Activated naive CD8-positive, alpha-beta T cell treated with anti-CD3 and anti-CD28 coated beads, Interleukin-2, amount 50 U/mL, for 24 hours (primary cell): Measurements from ENCODE around the gene RBKS.

Experiments used
- ATAC-seq: fragments of 150-1000 bp; cut with Tn5 transposase; one replicate; pipeline ENCODE4 v1.10.0; 2021
- DNase-seq: peaks from one replicate; pipeline ENCODE4 v3.0.0; 2021
- H3K27ac Mint-ChIP-seq: one replicate; pipeline ENCODE4 v1.8.0; 2021; ENCODE audit warnings: mild to moderate bottlenecking, mixed read lengths
- H3K27me3 Mint-ChIP-seq: one replicate; pipeline ENCODE4 v1.8.0; 2021; ENCODE audit warnings: mixed read lengths
- H3K36me3 Mint-ChIP-seq: one replicate; pipeline ENCODE4 v1.8.0; 2021; ENCODE audit warnings: low read depth, mixed read lengths
- H3K4me1 Mint-ChIP-seq: one replicate; pipeline ENCODE4 v1.8.0; 2021; ENCODE audit warnings: mixed read lengths
- H3K4me3 Mint-ChIP-seq: one replicate; pipeline ENCODE4 v1.8.0; 2021; ENCODE audit warnings: mild to moderate bottlenecking, moderate library complexity, mixed read lengths
- H3K9me3 Mint-ChIP-seq: one replicate; pipeline ENCODE4 v1.8.0; 2021; ENCODE audit warnings: mixed read lengths

The RBKS gene

GRCh38 chr2:27890146-27890923 is at the start of gene RBKS, which contains the start of gene BABAM2:
Gene RBKS (minus strand): TSS chr2:27890387. CDS start chr2:27890345, 42 bp downstream.
Gene BABAM2 (plus strand): TSS chr2:27890729. CDS start chr2:27894557, 3,828 bp downstream.
- Mint-ChIP-seq H3K4me1 (peaks cover 61% of the 10 kb centered on the region), H3K27me3 (peaks cover 2% of the 10 kb centered on the region), H3K4me3 (peak within 1 kb of the TSS; percentile 92)

GRCh38 chr2:27935026-27935425 is 44.8 kb upstream of the RBKS start:
- Mint-ChIP-seq H3K4me3 (no peak overlapping the region), H3K9me3 (no peaks in the 10 kb centered on the region), H3K4me1 (peaks cover 7% of the 10 kb centered on the region), H3K36me3 (peaks cover 22% of the 10 kb centered on the region), H3K27ac (no peak overlapping the region), H3K27me3 (no peaks in the 10 kb centered on the region)
- no peak for DNase-seq
- no peak for ATAC-seq

More at GRCh38 chr2:27890146-27890923, at the start of gene RBKS, which contains the start of gene BABAM2:
- Mint-ChIP-seq H3K9me3 (no peaks in the 10 kb centered on the region), H3K27ac (peak within 1 kb of the TSS; percentile 100), H3K36me3 (peaks cover 18% of the 10 kb centered on the region)
- peak; percentile 91 for DNase-seq
- ATAC-seq: peak; percentile 89

GRCh38 chr2:27932396-27932795 is 42.2 kb upstream of the RBKS start:
- H3K36me3 Mint-ChIP-seq: peaks cover 22% of the 10 kb centered on the region
- H3K9me3 Mint-ChIP-seq: no peaks in the 10 kb centered on the region
- DNase-seq (no peak), ATAC-seq (no peak)
- H3K4me1 Mint-ChIP-seq: peaks cover 4% of the 10 kb centered on the region
- no peak overlapping the region for H3K4me3 Mint-ChIP-seq
- H3K27me3 Mint-ChIP-seq: no peaks in the 10 kb centered on the region
- no peak overlapping the region for H3K27ac Mint-ChIP-seq

GRCh38 chr2:27931361-27931950 is 41.3 kb upstream of the RBKS start:
- no peak overlapping the region for H3K27ac Mint-ChIP-seq
- H3K9me3 Mint-ChIP-seq: no peaks in the 10 kb centered on the region
- no peak overlapping the region for H3K4me3 Mint-ChIP-seq

DNA sequence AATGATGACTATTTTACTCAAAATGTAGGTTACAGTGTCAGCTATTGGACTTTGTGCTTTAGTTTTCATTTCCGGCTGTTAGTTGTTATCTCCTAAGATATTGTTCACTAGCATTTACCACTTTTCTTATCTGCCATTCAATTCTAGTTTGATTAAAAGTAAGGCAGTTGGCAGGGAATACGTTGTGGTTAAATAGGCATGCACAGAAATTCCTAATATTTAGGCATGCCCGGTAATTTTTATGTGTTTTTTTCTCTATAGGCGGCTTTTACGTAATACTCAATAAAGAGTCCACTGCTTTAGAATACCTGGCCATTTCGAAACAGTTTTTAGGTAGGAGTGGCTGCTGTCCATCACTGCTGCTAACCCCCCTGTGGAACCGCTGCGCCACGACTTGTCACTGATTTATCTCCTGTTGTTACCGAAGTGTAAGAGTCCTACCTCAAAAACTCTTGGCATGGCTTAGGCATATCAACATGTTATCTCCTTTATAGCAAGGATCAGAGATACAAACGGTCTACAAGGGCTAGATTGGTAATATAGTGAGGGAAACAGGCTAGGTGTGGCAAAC is 39.8 kb upstream of the RBKS start:
- Mint-ChIP-seq H3K27ac (no peak overlapping the region), H3K4me1 (peaks cover 7% of the 10 kb centered on the region), H3K9me3 (no peaks in the 10 kb centered on the region), H3K36me3 (peaks cover 28% of the 10 kb centered on the region), H3K27me3 (no peaks in the 10 kb centered on the region), H3K4me3 (no peak overlapping the region)
- no peak for ATAC-seq
- DNase-seq: no peak

More at GRCh38 chr2:27931361-27931950, 41.3 kb upstream of the RBKS start:
- Mint-ChIP-seq H3K4me1 (peaks cover under 1% of the 10 kb centered on the region), H3K27me3 (no peaks in the 10 kb centered on the region), H3K36me3 (peaks cover 19% of the 10 kb centered on the region)
- ATAC-seq (no peak), DNase-seq (no peak)

GRCh38 chr2:27925766-27926472 is 35.7 kb upstream of the RBKS start:
- ATAC-seq (no peak), DNase-seq (no peak)
- Mint-ChIP-seq H3K36me3 (peaks cover 25% of the 10 kb centered on the region), H3K9me3 (no peaks in the 10 kb centered on the region), H3K27ac (peak overlapping the region; percentile 17), H3K4me3 (no peak overlapping the region), H3K27me3 (no peaks in the 10 kb centered on the region), H3K4me1 (peaks cover 7% of the 10 kb centered on the region)

GRCh38 chr2:27922842-27923241 is 32.7 kb upstream of the RBKS start:
- Mint-ChIP-seq H3K36me3 (peaks cover 21% of the 10 kb centered on the region), H3K4me3 (no peak overlapping the region), H3K27ac (no peak overlapping the region), H3K27me3 (no peaks in the 10 kb centered on the region), H3K4me1 (peaks cover 26% of the 10 kb centered on the region), H3K9me3 (no peaks in the 10 kb centered on the region)
- DNase-seq (no peak), ATAC-seq (no peak)

DNA sequence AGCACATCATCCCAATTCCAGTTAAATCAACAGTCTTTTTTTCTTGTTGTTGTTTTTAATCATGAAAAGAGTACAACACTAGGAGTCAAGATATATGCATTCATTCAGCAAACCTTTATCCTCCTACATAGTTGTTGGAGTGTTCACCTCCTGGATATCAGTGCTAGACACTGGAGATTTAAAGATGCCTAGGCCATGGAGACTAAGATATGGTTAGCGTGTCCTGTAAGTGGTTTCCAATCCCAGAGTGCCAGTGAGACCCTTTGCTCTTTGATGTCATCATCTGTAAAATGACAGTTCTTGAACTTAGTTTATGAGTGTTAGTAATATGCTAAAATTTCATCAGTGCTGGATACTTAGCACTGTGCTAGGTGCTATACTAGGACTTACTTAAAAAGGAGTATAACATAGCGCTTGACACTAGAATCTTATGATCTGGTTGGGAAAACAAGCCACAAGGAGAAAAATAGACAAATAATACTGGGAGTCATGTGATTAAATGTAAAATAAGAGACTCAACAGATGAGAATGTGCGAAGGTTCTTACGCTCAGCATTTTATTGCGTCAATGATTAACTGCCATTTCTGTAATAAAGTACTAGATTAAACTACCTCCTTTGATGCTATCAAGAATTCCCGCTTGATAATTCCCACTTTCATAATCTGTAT is 31.8 kb upstream of the RBKS start:
- ATAC-seq (no peak), DNase-seq (no peak)
- Mint-ChIP-seq H3K27me3 (no peaks in the 10 kb centered on the region), H3K4me1 (peaks cover 26% of the 10 kb centered on the region), H3K36me3 (peaks cover 21% of the 10 kb centered on the region), H3K9me3 (no peaks in the 10 kb centered on the region), H3K27ac (no peak overlapping the region), H3K4me3 (no peak overlapping the region)

GRCh38 chr2:27921424-27921823 is 31.2 kb upstream of the RBKS start:
- H3K4me1 Mint-ChIP-seq: peaks cover 26% of the 10 kb centered on the region
- H3K4me3 Mint-ChIP-seq: no peak overlapping the region
- peaks cover 20% of the 10 kb centered on the region for H3K36me3 Mint-ChIP-seq
- H3K9me3 Mint-ChIP-seq: no peaks in the 10 kb centered on the region
- ATAC-seq (no peak), DNase-seq (no peak)
- H3K27ac Mint-ChIP-seq: no peak overlapping the region
- no peaks in the 10 kb centered on the region for H3K27me3 Mint-ChIP-seq

DNA sequence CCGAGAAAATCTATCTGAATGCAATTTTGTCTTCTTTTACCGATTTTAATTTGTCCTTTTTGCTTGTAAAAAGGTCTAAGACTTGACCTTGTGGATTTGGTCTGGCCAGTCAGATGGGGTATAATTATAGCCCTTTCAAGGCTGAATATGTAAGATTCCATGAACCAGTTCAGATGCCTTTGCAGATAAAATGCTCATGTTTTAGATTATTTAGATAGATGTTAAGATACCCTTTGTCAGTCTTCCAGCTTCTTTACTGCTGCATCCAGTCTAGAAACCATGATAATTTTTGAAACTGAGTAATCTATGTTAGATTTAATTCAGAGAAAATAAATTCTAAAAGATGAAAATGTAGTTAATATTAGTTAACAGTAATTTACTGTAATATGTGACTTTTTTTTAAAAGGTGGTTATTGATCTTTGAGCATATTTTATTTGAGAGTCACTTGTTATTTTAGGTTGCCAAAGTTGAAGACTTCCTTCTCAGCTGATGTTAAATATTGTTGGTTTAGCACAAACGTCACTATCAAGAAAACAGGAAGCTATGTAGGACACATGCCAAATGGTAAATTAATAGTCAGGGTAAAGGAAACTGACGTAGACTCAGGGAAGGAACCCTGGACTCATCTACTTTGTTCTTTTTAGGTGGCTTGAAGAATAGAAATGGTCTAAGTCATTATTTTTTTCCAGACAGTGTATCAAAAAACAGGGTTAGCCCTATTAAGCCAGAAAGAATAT is 30.1 kb upstream of the RBKS start:
- Mint-ChIP-seq H3K9me3 (no peaks in the 10 kb centered on the region), H3K36me3 (peaks cover 14% of the 10 kb centered on the region), H3K4me1 (peaks cover 19% of the 10 kb centered on the region), H3K27ac (peak overlapping the region; percentile 55), H3K27me3 (no peaks in the 10 kb centered on the region), H3K4me3 (no peak overlapping the region)
- ATAC-seq (no peak), DNase-seq (no peak)

GRCh38 chr2:27916293-27916995 is 26.3 kb upstream of the RBKS start:
- no peak overlapping the region for H3K4me3 Mint-ChIP-seq
- ATAC-seq (no peak), DNase-seq (no peak)
- peaks cover 15% of the 10 kb centered on the region for H3K36me3 Mint-ChIP-seq
- H3K9me3 Mint-ChIP-seq: no peaks in the 10 kb centered on the region
- no peaks in the 10 kb centered on the region for H3K27me3 Mint-ChIP-seq
- H3K27ac Mint-ChIP-seq: no peak overlapping the region
- H3K4me1 Mint-ChIP-seq: peaks cover 29% of the 10 kb centered on the region

DNA sequence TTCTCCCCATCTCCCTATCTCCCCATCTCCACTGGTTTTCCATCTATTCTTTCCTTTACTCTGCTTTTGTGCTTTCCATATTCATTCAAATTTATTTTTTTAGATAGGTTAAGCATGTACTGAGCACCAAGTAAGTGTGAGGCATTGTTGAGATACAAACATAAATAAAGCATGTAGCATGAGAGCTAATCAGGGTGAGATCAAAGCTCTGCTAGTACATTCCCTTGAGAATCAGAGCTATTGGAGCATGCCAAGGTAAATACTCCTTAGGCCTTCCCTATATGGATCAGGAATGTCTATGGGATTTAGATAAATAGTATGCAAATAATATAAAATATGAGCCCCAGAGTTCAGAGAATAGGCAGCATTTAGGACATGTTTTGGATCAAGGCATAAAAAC is 25.7 kb upstream of the RBKS start:
- peaks cover 31% of the 10 kb centered on the region for H3K4me1 Mint-ChIP-seq
- DNase-seq (no peak), ATAC-seq (no peak)
- H3K27me3 Mint-ChIP-seq: no peaks in the 10 kb centered on the region
- no peak overlapping the region for H3K27ac Mint-ChIP-seq
- H3K36me3 Mint-ChIP-seq: peaks cover 17% of the 10 kb centered on the region
- H3K4me3 Mint-ChIP-seq: no peak overlapping the region
- H3K9me3 Mint-ChIP-seq: no peaks in the 10 kb centered on the region

DNA sequence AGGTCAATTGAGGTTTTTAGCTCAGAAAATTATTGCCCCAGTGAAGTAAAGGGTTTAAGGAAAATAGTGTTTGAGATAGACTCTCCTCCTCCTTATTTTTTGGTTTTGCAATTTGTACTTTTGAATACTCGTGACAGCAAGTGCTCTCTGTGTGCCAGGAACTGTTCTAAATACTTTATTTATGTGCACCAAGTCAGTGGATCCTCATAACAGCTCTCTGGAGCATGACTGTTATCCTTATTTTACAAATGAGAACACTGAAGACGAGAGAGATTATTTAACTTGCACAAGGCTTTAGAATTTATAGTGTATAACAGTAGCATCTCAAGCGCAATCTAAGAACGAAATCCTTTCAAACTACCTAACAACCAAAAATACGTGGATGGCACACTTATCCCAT is 25.0 kb upstream of the RBKS start:
- ATAC-seq (no peak), DNase-seq (no peak)
- Mint-ChIP-seq H3K4me3 (no peak overlapping the region), H3K36me3 (peaks cover 19% of the 10 kb centered on the region), H3K9me3 (no peaks in the 10 kb centered on the region), H3K27ac (no peak overlapping the region), H3K4me1 (peaks cover 27% of the 10 kb centered on the region), H3K27me3 (no peaks in the 10 kb centered on the region)
